ENCODE data around the gene DLG2.
"Not testable (repeated sequence)": the region's sequence is repeated elsewhere in the genome, so short reads cannot be mapped to it uniquely, and the experiment has no call there.

Gene DLG2

GRCh38 chr11:83639995-83640758 is 1987.0 kb downstream of the DLG2 start:
- peak; percentile 99 for DNase-seq

DNA sequence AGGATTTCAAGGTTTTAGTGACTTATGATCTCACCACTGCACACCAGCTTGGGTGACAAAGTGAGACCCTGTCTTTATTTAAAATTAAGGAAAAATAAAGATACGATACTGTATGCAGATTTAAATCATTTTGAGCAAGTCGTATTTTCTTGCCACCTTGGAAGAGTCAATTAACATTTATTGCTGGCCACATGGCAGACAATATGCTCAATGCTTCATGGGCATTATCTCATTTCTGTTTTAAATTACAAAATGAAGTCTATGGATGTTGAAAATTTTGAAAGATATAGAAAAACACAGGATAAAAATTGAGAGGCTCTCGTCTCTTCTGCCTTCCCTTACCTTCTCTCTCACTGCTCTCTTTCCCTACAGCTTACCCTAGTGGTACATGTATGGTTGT is 1992.0 kb downstream of the DLG2 start:
- DNase-seq = peak; percentile 31

GRCh38 chr11:83630211-83630610 is 1996.9 kb downstream of the DLG2 start:
- DNase-seq = peak; percentile 52

GRCh38 chr11:83629775-83630174 is 1997.4 kb downstream of the DLG2 start:
- no peak for DNase-seq

GRCh38 chr11:83628622-83629355 is 1998.4 kb downstream of the DLG2 start:
- peak; percentile 98 for DNase-seq

DNA sequence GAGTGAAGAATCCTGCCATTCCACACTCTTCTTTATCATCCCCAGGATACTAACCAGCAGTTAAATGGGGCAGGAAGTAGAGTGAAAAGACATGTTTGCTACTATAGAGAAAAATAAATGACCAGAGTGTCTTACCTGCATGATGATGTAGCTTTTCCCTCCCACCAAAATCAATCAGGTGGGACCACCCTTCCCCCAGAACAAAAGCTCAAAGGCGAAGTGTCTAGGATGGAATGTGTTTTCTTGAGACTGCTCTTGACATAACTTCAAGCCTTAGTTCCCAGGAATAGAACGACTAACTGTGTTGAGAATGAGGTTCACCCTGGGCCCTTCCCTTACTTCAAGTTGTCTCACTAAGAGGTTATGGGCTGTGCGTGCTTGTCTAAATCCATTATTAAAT is 2001.8 kb downstream of the DLG2 start:
- DNase-seq = no peak

GRCh38 chr11:83617671-83618070 is 2009.5 kb downstream of the DLG2 start:
- DNase-seq = no peak

DNA sequence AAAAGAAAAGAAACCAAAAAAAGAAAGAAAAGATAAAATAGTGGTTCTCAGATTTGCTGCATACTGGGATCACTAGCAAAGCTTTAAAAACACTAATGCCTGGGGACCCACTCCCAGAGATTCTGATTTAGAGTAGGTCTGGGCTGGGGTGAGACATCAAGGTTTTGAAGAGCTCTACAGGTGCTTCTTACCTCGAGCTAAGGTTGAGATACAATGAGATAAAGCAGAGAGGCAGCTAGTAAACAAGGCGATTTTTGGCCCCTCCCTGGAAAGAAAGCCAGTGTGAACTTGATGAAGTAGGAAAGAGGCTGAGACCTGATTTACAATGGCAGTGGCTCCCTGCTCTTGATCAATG is 2013.4 kb downstream of the DLG2 start:
- DNase-seq = peak; percentile 53

GRCh38 chr11:83612891-83613766 is 2014.0 kb downstream of the DLG2 start:
- peak; percentile 97 for DNase-seq

- DNase-seq = peak; percentile 100
Observed at GRCh38 chr11:83611600-83611999, 2015.5 kb downstream of the DLG2 start.

DNA sequence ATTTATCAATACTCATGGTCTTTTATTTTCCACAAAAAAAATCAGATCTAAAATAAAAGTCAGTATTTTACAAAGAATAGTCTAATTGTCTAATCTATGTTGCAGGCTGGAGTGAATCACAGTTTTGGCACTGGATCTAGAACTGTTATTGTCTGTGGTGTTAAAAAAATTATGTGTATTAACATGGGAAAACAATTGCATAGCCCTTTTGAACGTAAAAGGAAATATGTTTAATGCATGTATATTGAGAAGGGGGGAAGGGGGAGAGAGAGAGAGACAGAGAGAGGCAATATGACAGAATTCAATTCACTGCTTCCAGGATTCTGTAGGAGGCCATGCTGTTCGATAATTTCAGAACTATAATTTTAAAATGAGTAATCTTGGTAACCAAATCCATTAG is 2016.1 kb downstream of the DLG2 start:
- DNase-seq = no peak

- DNase-seq = peak; percentile 81
Observed at GRCh38 chr11:83609191-83609590, 2018.0 kb downstream of the DLG2 start.

GRCh38 chr11:83608571-83608970 is 2018.6 kb downstream of the DLG2 start:
- DNase-seq = no peak

- peak; percentile 77 for DNase-seq
Observed at GRCh38 chr11:83601914-83602527, 2025.1 kb downstream of the DLG2 start.

DNA sequence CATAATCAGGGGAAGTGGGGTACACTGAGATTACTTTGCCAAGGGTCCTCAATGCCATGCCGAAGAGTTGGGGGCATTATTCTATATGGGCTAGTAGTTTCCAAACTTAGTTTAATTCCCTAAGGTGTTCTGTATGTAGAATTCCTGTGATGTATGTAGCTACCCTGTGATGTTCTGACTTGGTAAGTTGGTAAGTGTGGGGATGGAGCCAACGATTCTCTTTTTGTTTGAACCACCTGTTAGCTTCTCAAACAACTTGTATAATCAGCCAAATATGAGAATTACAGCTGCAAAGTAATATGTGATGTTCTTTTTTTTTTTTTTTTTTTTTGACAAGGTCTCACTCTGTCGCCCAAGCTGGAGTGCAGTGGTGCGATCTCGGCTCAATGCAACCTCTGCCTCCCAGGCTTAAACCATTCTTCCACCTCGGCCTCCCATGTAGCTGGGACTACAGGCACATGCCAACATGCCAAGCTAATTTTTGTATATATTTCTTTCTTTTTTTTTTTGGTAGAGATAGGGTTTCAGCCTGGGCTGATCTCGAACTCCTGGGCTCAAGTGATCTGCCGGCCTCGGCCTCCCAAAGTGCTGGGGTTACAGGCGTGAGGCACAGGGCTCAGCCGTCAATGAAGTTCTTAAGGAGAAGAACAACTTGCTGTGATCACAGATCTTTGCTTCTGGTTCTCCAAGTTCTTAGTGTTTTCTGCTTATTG is 2025.8 kb downstream of the DLG2 start:
- no peak for DNase-seq

DNA sequence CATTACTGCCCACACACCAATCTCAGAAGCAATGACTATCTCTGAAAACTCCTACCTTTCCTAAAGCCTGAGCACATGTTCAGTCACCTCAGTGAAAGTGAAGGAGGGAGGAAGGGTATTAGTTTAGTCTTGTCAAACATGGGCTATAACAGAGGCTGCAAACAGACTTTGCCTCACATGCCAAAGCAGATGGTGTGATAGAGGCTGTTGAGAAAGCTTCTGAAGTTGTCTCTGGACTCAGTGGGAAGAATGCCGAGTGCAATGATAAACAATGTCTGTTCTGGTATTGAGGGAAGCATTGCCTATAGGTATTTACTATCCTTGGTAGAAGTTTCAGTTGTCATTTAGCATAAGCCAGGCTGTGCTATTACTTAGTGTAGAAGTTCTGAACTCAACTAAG is 2026.5 kb downstream of the DLG2 start:
- DNase-seq = no peak

GRCh38 chr11:83599066-83599465 is 2028.1 kb downstream of the DLG2 start:
- DNase-seq = no peak

- DNase-seq = not testable (repeated sequence)
Observed at GRCh38 chr11:83587797-83588196, 2039.3 kb downstream of the DLG2 start.

DNA sequence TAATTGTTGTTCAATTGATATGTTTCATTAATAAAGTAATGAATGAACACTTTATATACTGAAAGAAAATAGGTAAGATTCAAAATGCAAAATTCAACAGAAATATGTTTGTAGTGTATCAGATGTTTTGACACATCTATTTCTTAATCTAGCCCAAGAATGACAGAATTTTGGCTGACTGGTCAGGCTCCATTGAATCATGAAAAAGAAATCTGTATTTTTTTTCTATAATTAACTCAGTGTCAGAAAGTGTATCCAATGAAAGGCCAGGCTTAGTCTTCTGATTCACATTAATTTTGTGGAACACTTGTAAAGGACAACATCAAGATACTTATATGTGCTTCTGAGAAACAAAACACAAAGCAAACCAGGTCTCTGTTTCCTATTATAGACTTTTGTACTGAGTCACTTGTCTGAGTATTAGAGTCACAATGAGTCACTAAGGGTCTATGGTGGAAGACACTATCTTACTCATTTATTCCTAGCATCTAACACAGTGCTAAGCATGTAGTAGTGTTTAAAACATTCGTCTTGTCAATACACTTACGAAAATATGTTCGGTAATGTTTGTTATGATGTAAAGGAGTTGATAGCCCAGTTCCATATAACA is 2043.3 kb downstream of the DLG2 start:
- no peak for DNase-seq

GRCh38 chr11:83574519-83574918 is 2052.6 kb downstream of the DLG2 start:
- peak; percentile 35 for DNase-seq

DNA sequence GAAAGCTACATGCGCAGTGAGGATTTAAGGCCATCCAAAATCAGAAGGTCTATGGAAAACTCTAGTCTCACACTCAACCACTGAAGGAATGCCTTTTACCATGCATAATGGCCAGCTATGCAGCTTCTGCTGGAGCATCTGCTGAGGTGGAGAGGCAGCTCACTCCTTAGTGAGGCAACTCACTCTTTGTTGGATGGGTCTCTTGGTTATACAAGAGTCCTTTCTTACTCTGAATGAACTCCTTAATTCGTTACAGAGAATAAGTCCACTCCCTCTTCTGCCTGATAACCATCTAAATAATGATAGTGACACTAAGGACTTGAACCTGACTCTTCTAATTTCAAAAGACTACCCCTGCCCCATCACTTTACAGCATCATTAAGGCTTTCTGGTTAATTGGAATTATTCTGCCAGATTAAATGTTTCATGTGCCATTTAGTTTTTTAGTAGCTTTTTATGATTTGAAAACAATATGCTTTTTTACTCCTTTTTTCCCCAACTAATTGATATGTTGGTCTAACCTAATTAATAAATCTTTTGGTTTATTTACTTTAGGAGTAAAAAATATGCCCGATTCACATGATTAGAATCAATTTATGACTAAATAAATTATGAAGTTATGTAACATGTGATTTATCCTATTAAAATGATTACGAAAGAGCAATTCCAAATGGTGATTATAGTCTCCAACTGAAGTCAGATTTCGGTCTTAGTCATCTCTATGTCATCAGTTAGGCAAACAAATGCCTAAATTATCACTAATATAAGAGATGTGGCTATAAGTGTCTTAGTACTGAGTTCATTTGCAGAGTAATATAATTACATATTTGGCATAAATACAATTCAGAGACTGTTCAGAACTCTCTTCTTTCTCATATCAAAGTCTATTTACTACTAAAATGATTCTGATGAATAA is 2054.3 kb downstream of the DLG2 start:
- DNase-seq = peak; percentile 73
